Erythroblast (primary cell): Measurements from ENCODE around the gene KCTD17.

ENCODE experiments used
- GATA1 ChIP-seq: IDR thresholded peaks from 2 replicates; pipeline ENCODE4 v1.6.1; 2011; ENCODE audit warnings: low read depth, mild to moderate bottlenecking, control low read depth, low read length, moderate library complexity
- POLR2A ChIP-seq: IDR thresholded peaks from 2 replicates; pipeline ENCODE4 v1.6.1; 2011; ENCODE audit warnings: mild to moderate bottlenecking, low read length

DNA sequence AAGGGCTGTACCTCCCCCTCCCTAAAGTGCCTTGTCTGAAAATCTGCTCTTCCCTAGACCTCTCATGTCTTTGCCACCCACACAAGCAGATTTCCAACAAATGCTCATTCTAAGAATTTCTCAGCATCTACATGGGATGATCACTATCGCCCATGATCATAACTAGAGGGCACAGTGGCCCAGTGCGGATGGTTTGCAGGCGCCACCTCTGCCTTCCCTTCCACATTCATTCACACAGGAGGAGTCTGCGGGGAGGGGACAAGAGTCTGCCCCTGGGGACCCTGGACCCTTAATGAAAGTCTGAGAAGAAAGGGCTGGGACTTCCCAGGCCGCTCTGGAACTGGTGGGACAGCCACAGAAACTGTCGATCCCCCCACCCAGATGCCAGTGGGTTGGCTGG lies 28.9 kb downstream of the KCTD17 start:
- no peak for TF ChIP-seq POLR2A
- TF ChIP-seq GATA1 = no peak
